HepG2 (cell line): Measurements from ENCODE around the gene CNR2.

Source experiments
- EHMT2 ChIP-seq: fragments of 200-600 bp; sonication (generic); IDR thresholded peaks from 2 replicates; pipeline ENCODE4 v1.7.0; 2017; ENCODE audit warnings: antibody characterized with exemption, low read depth, low read length, borderline replicate concordance
- EZH2 ChIP-seq: conservative IDR thresholded peaks from 2 replicates; pipeline ENCODE4 v1.6.1; 2012; ENCODE audit warnings: mild to moderate bottlenecking, low read depth, low read length, moderate library complexity
- GLMP ChIP-seq: sonication (generic); formaldehyde crosslinking; IDR thresholded peaks from 2 replicates; pipeline ENCODE4 v1.9.0; 2021; ENCODE audit warnings: missing genetic modification reagents, mild to moderate bottlenecking, borderline replicate concordance
- RAD21 ChIP-seq: fragments of 450-650 bp; formaldehyde crosslinking; IDR thresholded peaks from 2 replicates; pipeline ENCODE4 v1.5.0; 2020; ENCODE audit warnings: mild to moderate bottlenecking
- ZNF18 ChIP-seq: sonication (generic); formaldehyde crosslinking; IDR thresholded peaks from 2 replicates; pipeline ENCODE4 v1.8.0; 2022; ENCODE audit warnings: mild to moderate bottlenecking, missing genetic modification reagents; ENCODE audit not compliant: insufficient replicate concordance
- ZNF605 ChIP-seq: sonication (generic); formaldehyde crosslinking; IDR thresholded peaks from 2 replicates; pipeline ENCODE4 v1.8.0; 2022; ENCODE audit warnings: mild to moderate bottlenecking, missing genetic modification reagents

GRCh38 chr1:23845163-23845562 lies 68.0 kb downstream of the CNR2 start:
- TF ChIP-seq GLMP = no peak
- TF ChIP-seq RAD21 = no peak
- TF ChIP-seq ZNF18 (CRISPR knock-in tag) = no peak
- TF ChIP-seq EZH2 = no peak
- no peak for TF ChIP-seq ZNF605 (CRISPR knock-in tag)
- no peak for TF ChIP-seq EHMT2
